Body of pancreas (tissue), 4 donors: ENCODE data around the gene EFCAB9.

Experiments used
- CTCF ChIP-seq, 7 experiments: fragments of 450-650 bp in 4 of 7; fragments of 200-600 bp in 3 of 7; sonication (generic) in 3 of 7; IDR thresholded peaks; one replicate each; pipeline ENCODE4 v1.5.1; 2016 to 2019; ENCODE audit warnings: antibody characterized with exemption in 7 of 7
- POLR2A ChIP-seq, 3 donors: fragments of 450-650 bp; IDR thresholded peaks; one replicate each; pipeline ENCODE4 v1.6.1; 2016; ENCODE audit warnings: antibody characterized with exemption in 3 of 3, mild to moderate bottlenecking in 2 of 3

DNA sequence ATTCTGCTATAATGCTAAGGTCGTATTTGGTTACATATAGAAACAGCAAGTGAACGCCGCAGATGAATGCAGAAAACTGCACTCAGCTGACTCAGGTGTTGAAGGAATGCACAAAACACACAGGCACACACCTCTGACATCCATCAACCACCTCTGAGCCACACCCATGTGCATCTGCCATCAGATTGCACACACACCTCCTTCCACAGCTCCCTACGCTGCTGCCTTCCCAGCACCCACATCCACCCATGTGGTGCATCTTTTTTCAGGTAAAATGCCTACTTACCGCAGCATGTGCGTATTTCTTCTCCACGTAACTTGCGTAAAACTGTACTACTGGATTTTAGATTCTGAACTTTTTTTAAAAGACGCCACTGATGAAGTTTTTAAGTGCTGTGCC, 13.0 kb upstream of the EFCAB9 start:
- TF ChIP-seq CTCF (IDR thresholded peaks at IDR 0.05) (no peak), POLR2A (IDR thresholded peaks at IDR 0.05) (no peak)
